NCI-H2171 (cell line): Measurements from ENCODE around the gene KLHDC4.

Experiments
- DNase-seq: peaks from one replicate; lab custom pipeline; 2025; lab: John Stamatoyannopoulos, UW

KLHDC4 gene

DNA sequence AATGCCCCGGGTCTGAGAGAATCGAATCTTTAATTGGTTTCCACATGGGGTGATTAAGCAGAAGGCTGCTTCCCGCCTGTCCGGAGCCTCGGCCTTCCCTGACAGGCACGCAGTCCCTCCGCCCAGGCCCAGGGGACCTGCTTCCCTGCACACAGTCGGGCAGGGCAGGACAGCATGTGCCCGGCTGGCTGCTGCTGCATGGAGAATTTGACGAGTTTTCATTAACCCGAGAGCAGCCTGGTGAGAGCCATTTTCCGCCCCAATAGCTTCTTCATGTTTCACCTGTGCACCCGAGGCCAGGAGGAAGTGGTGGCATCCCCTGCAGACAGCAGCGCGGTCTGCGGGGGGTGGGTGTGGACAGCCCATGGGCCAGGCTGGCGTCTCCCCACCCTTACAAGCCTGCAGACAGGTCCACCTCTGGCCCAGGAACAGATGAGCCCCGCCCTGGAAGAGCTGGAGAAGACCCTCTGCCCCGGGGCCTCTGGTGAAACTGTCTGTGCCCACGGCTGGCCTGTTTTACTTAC lies 67.0 kb downstream of the KLHDC4 start:
- DNase-seq: no peak

DNA sequence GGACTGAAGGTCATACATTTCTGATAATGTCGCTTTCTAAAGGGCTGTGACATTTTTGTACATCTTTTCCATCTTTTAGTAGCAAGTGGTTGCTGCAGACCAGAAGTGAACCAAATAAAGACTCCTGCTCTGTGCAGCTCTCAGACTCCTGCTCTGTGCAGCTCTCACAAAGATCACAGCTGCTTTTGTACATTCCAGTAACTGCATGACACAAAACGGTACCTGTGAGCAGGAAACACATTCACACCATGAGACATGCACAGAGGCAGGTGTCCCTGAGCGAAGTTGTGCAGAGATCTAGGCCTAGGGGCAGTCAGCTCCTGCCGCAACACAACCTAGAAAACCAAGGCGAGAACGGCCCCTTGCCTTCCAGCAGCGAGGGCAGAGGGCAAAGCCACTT lies 67.5 kb downstream of the KLHDC4 start:
- no peak for DNase-seq

DNA sequence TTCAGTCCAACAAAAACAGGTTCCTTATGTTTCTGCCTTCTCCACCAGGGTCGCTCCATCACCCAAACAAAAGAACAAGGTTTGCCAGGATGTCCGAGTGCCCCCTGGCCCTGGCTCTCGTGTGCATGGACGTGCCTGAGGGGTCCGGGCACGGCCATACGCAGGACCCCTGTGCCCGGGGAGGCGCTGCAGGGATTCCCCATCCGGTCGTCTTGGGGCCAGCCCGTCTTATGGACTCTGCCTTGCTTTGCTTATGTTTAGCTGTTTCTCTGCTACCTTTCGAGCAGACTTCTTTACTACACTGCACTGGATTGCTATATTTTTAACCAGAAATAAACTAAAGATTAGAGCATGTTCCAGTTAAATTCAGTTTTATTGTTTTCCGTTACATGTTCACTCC lies 68.0 kb downstream of the KLHDC4 start:
- no peak for DNase-seq

DNA sequence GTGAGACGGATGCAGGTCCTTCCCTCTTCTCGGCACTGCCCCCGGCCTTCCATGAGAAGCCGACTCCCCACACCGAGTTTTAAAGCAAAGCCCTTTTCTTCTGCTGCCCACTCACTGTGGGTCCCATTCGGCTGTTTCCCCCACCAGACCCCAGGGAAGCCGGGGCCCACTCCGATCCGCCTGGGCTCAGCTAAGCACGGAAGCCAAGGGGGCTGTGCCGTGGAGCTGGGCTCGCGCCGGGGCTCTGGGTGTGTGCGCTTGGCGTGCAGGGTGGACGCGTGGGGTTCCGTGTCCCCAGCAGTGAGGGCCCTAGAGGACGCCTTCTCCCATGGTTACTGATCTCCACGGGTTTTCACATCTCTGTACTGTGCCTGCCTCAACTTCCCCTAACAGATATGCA lies 68.5 kb downstream of the KLHDC4 start:
- DNase-seq: no peak

DNA sequence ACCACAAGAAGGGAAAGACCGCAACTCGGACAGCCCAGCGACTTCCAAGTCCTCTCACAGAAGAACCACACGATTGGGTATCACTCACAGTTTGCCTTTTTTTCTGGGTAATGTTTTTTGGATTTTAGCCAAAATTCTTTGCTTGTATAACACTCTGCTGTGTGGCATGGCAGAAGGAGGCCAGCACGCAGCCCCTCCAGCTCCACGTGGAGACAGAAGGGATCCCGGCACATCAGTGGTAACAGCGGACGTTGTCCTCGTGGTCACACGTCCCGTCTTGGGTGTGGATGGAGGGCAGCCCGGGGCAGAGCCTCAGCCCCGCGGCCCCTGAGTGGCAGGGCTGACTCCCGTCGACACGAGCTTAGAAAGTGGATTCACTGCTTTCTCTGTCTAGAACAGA lies 69.1 kb downstream of the KLHDC4 start:
- DNase-seq: no peak

DNA sequence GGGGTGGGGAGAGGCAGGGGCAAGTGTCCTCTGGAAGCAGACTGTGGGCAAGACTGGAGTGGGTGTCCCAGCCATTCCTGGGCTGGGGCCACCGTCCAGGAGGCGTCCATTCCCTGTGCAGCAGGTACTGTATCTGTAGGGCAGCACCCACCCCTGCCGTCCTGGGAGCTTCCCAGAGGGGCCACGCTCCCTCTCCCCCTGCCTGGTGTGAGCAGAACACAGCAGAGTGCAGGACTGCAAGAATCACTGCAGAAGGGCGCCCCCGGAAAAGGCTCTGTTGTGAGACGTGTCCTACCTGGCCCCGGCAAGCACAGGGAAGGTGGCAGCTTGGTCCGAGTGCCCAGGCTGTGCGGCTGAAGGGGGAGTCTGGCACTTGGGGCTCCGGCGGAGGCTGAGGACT lies 70.3 kb downstream of the KLHDC4 start:
- no peak for DNase-seq

DNA sequence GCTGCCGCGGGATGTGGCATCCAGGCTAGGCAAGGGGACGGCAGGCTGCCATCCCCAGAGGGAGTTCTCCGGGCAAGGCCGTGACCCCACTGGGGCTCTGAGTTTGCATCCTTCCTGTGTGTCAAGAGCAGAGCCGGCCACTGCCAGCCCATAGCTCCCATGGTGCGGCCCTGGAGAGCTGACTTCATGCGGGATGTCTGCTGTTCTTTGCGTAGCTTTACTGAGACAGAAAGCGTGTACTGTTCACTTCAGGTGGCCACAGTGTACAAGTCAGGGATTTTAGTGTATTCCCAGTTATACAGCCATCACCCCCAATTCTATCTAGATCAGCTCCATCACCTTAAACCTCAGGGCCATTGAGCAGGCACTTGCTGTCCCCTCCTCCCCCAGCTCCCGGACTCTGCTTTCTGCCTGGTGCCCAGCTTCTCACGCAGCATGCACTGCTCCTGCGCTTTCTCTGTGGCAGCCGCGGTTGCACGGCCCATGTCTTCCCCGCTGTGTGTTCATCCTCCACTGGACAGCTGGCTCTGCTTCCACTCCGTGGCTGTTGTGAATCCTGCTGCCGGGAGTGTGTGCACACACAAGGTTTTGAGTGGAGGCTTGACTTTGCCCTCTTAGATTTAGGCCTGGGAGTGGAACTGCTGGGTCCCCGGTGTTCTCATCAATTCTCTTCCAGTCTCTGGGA lies 71.2 kb downstream of the KLHDC4 start:
- no peak for DNase-seq

DNA sequence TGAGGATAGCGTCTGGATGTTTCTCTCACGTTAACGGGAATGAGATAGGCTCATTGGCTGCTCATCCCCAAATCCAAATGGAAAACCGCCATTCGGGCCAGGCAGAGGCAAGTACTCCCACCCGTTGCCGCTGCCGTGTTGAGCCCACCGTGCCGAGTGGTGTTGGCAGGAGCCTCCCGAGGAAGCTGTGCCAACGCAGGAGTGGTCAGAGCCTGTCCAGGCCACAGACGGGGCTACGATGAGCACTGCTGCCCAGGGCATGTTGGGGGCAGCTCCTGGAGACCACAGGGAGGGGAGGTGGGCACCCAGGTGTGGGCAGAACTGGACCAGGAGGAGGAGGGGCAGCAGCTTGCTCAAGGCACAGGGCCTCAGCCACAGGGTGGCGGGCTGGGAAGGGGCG lies 72.0 kb downstream of the KLHDC4 start:
- DNase-seq: no peak

DNA sequence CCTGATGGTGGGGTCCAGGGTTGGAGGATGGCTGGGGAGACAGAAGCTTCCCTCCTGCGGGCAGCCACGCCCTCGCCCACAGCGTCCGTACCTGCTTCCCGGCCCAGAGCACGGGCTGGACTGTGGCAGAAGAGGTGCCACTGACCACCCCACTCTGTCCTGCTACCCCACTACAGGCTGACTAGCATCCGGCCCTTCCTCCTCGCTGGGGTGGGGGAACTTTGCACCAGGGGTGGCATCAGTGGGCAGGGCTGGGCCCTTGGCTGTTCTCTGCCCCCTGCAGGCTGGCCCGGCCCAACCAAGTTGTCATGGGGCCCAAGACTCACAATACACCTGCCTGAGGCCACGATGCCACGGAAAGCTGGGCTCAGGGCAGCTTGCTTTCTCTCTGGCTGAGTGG lies 73.0 kb downstream of the KLHDC4 start:
- no peak for DNase-seq

DNA sequence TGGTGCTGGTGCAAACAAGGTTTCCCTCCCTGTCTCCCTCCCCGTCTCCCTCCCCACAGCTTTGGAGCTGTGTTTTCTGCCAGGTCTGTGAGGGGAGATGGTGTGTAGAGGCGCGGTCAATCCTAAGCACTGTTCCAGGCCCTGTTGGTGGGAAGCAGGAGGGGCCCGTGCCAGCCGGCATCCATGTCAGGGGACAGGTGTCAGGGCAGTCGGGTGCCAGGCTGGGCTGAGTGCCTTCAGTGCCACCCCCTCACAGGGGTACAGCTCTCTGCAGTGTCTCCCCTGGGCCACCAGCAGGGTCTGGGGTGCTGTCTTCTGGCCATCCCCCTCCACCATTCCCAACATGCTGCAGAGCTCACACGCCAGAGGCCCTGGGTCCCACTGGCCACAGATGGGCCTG lies 73.6 kb downstream of the KLHDC4 start:
- no peak for DNase-seq

DNA sequence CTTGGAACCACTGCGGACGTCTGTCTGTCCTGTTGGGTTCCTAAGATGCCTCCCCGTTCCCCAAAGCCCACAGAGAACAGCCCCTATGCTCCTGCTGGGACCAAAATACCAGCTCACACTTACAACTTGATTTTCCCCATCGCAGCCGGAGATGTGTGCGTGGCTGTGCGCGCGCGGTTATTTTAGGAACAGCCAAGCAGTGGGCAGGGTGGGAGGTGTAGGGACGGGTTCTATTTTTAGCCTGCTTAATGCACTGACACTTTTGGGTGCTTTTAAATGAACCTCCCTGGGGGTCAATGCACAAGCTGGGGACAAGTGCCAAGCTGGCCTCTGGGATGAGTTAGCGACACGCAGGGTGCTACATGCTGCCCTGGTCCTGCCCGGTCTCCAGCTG lies 74.1 kb downstream of the KLHDC4 start:
- DNase-seq: no peak

DNA sequence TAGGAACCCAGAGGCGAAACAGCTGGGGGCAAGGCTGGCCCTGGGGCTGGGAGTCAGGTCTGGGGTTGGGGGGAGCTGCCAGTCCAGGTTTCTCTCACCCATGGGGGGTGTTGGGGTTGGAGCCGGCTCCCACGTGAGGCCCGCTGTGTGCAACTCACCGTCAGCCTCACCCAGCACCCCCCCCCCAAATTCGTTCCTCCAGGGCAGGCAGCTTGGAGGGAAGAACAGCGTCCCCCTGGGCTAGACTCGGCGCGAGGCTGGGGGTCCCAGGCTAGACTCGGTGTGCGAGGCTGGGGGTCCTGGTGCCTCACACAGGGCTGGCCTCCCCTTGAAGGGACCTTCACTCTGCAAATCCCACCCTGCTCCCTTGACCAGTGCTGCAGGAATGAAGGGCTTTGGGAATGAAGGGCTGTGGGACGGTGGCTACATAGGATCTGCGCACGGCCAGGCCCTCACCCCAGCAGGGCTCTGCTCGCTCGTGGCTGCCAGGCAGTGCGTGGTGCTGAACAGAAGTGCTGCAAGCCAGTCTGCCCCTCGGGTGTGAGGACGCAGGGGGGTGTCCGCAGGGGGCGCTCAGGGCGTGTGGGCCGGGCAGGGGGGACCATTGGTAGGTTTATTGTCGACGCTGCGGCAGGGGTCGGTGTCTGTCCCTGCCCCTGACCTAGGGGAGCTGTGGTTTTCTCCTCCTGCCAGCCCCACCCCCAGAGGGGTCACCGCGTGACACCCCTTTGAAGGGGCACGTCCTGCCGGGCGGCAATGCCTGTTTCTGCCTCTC lies 74.7 kb downstream of the KLHDC4 start:
- no peak for DNase-seq

DNA sequence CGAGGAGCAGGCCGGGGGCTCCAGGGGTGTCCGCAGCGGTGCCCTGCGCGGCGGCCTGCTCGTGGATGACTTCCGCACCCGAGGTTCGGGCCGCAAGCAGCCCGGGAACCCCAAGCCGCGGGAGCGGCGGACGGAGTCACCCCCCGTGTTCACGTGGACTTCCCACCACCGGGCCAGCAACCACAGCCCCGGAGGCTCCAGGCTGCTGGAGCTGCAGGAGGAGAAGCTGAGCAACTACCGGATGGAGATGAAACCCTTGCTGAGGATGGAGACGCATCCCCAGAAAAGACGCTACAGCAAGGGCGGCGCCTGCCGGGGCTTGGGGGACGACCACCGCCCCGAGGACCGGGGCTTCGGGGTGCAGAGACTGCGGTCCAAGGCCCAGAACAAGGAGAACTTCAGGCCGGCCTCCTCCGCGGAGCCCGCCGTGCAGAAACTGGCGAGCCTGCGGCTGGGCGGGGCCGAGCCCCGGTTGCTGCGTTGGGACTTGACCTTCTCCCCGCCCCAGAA lies 75.8 kb downstream of the KLHDC4 start:
- no peak for DNase-seq

DNA sequence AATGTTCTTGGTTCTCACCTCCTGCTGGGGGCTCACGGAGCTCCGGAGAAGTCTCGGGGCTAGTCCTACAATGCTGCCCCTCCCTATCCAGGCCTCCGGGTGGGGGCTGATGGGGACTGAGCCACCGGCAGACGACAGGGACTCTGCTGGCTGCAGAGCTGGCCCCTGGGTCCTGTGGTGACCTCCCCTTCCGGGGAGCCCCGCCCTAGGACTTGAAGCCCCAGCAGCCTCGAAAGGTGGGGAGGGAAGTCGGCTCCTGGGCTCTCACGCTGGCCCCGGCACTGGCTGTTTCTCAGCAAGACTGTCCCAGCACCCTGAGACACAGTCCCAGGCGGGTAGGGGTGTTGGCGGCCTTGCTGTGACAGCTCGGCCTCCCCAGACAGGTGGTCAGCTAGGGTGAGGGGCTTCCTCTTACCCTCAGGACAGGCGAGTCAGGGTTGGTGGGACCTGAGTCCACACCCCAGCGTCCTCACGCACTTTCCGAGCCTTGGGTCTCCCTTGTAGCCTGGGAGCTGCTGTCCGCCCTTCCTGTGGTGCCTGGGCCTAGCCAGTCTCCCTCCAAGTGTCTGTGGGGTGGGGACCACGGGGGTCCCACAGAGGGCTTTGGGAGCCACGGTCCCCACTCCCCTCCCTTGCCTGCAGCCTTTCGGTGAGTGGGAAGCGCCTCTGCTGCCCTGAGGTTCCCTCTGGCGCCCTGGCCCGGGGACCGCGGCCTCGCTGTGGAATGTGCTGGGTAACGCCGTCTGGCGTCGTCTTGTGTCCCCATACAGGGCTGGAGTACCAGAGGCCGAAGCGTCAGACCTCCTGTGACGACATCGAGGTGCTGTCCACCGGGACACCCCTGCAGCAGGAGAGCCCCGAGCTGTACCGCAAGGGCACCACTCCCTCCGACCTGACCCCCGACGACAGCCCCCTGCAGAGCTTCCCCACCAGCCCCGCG lies 76.6 kb downstream of the KLHDC4 start:
- DNase-seq: no peak

DNA sequence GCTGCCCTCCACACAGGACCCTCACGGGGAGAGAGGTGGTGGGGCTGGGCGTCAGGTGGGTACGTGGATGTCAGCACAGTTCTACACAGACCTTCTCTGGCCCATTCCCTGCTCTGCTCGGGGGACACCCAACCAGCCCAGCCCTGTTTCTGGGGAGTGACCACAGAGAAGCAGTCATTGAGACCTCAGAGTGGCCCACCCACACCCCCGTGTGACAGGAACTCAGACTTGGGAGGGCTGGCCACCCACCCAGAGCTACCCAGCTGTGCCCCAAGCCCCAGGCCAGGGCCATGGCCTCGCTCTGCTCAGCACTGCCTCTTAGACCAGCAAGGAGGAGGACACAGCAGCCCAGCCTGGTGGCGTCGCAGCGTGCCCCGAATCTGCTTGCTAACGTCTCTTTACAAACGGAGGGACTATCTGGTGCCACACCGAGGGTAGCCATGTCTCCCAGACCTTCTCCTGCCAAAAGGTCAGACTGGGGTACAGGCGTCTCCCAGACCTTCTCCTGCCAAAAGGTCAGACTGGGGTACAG lies 77.7 kb downstream of the KLHDC4 start:
- no peak for DNase-seq

DNA sequence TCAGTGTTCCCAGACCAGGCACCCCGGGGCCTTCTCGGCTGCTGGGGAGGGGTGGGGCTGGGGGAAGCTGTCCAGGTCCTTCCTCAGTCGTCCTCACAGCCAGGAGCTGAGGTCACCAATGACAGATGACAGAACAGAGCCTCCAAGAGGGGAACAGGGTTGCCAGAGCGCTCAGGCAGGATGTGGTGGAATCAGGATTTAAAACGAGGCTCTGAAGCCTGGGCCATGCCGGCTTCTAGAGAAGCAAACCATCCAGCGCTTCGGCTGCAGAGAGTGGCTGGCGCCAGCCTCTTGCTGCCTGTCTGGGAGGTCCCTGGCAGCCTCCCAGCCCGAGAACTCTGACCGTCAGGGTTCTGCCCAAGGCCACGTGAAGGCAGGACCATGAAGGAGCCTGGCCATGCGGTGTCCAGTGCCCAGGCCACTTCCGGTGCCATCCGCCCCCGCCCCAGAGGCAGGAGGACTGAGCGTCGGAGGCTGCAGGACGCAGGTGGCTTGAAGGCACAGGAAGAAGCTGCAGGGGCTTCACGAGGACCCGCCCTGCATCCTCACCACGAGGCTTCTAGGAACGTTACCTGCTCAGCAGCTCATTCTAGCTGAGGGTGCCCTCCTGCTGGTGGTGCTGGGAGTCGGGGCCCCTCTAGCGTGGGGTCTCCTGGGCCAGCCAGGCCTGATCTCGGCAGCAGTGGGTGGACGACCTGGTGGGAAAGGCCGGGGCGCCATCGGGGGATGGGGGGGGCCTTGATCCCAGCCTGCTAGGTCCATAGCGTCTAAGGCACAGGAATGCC lies 78.5 kb downstream of the KLHDC4 start:
- DNase-seq: no peak

DNA sequence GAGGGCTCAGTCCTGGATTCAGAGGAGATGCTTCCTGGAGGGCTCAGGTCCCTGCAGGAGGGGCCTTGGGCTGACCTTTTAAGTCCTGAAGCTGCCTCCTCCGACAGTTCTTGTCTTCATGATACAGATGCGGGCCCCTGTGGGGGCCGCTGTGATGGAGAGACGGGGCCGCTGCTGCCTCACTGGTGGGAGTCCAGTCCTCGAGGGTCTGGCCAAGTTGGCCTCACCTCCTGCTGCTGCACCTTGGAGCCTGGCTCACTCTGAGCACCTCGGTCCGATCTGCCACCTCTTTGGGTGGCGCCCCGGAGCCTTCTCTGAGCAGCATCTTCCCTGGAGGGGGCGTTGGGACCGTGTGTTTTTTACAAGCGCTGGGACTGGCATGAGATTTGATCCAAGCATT lies 79.1 kb downstream of the KLHDC4 start:
- no peak for DNase-seq

DNA sequence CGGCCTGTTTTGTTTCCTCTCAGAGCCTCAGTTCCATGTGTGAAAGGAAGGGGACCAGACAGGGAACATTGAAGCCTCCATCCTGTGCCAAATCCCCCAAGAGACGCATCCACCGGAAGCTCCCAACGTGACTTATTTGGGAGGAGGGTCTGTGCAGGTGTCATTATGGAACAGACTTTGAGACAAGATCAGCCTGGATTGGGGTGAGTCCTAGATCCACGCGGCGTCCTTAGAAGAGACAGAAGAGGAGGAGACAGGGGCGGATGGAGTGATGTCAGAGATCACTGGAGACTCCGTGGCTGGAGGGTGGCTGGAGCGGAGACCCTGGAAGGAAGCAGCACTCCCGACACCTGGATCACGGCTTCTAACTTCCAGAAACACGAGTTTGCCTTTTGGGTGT lies 80.0 kb downstream of the KLHDC4 start:
- no peak for DNase-seq

DNA sequence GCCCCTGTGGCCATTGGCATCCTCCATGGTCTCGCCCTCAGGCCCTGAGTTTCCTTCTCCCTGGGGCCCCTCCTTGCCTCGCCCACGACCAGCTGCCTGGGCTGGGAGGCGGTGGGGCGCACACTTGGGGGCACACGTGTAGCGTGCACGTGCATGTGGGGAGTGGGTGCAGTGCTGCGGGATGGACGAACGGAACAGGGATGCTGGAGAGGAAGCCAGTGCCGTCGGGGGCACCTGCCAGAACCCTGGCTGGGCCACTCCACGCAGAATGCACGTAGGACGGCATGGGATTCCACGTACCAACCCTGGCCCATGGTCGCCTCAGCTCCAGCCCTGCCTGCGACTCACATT lies 80.4 kb downstream of the KLHDC4 start:
- DNase-seq: no peak

DNA sequence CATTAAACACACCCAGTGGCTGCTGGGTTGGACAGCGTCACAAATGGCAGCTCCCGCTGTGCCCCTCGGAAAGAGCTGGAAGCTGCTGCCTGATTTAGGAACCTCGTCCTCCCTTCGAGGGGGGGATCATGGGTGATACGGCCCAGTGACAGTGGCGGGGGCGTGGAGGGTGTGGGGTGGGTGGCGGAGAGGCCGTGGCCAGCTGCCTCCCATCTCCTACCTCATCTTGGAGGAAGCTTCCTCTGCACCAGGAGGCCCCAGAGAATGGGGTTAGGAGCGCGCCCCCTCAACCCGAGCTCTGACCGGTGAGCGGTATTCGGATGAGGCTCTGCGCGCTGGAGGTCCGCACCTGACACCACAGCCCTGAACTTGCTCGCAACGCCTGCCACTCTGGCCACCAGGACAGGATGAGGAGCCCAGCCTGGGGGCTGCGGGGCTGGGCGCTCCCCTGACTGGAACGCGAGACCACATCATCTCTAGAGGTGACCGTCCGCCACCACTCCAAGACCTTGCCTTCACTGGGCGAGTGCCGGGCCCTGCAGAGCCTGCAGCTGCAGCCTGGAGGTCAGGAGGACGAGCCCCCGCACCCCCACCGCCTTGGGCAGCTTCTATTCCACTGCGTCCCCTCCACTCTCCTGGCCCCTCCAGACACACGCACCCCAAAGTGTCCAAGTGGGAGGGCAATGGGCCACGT lies 80.9 kb downstream of the KLHDC4 start:
- DNase-seq: no peak
